Astrocyte of the spinal cord (primary cell): ENCODE data around the gene HIF1AN.
A peak's percentile ranks its signal among the peaks of the same experiment; 100 is the strongest.

Source experiments
- DNase-seq: peaks from one replicate; pipeline ENCODE4 v3.0.0; 2011; ENCODE audit warnings: low read depth, low spot score
- H3K4me3 ChIP-seq: 2 replicates; pipeline ENCODE4 v1.5.1; 2011; ENCODE audit warnings: low read depth, mild to moderate bottlenecking, low read length, moderate library complexity
- CTCF ChIP-seq: IDR thresholded peaks from 2 replicates; pipeline ENCODE4 v1.5.1; 2012; ENCODE audit warnings: low read depth, mild to moderate bottlenecking, low read length, inconsistent platforms
- in situ Hi-C: cut with HindIII; loops from 2 replicates; pipeline ENCODE4 v1.10.0; 2017; ENCODE audit warnings: low sequenced_read_pairs

Gene HIF1AN

GRCh38 chr10:100524638-100525037 is 11.1 kb upstream of the HIF1AN start:
- H3K4me3 ChIP-seq = no peak overlapping the region
- in situ Hi-C loops = loop anchor here (25.0 kb wide), 1 partner anchor 187 kb away; the partner anchor contains the start of genes PKD2L1 and SCD
- no peak for DNase-seq
- TF ChIP-seq CTCF = peak; percentile 3

GRCh38 chr10:100528123-100528886 is 7.4 kb upstream of the HIF1AN start:
- no peak for TF ChIP-seq CTCF
- peak overlapping the region; percentile 91 for H3K4me3 ChIP-seq
- DNase-seq = no peak
- in situ Hi-C loops = loop anchor here (25.0 kb wide), 1 partner anchor 191 kb away; the partner anchor contains the start of genes PKD2L1 and SCD

- DNase-seq = no peak
- TF ChIP-seq CTCF = no peak
- in situ Hi-C loops = loop anchor here (25.0 kb wide), 1 partner anchor 192 kb away; the partner anchor contains the start of genes PKD2L1 and SCD
- peak overlapping the region; percentile 91 for H3K4me3 ChIP-seq
These were observed 6.7 kb upstream of the HIF1AN start for GRCh38 chr10:100528921-100529474.

- in situ Hi-C loops = loop anchor here (25.0 kb wide), 1 partner anchor 192 kb away; the partner anchor contains the start of genes PKD2L1 and SCD
- peak; percentile 82 for DNase-seq
- peak within 1 kb of the TSS; percentile 91 for H3K4me3 ChIP-seq
- TF ChIP-seq CTCF = no peak
These were observed 6.1 kb upstream of the HIF1AN start, which contains the start of gene NDUFB8 for GRCh38 chr10:100529475-100530298. NDUFB8 (minus strand) TSS chr10:100529871; CDS start chr10:100529851, 20 bp downstream.

GRCh38 chr10:100531761-100532160 is 4.0 kb upstream of the HIF1AN start:
- no peak for DNase-seq
- TF ChIP-seq CTCF = no peak
- in situ Hi-C loops = loop anchor here (25.0 kb wide), 1 partner anchor 194 kb away; the partner anchor contains the start of genes PKD2L1 and SCD
- no peak overlapping the region for H3K4me3 ChIP-seq

GRCh38 chr10:100534726-100535125 is 1.0 kb upstream of the HIF1AN start:
- TF ChIP-seq CTCF = no peak
- no peak overlapping the region for H3K4me3 ChIP-seq
- in situ Hi-C loops = loop anchor here (25.0 kb wide), 1 partner anchor 197 kb away; the partner anchor contains the start of genes PKD2L1 and SCD
- DNase-seq = no peak
